ENCODE results near the gene NME3.
"Not testable (repeated sequence)": the region's sequence is repeated elsewhere in the genome, so short reads cannot be mapped to it uniquely, and the experiment has no call there.

Gene NME3

DNA sequence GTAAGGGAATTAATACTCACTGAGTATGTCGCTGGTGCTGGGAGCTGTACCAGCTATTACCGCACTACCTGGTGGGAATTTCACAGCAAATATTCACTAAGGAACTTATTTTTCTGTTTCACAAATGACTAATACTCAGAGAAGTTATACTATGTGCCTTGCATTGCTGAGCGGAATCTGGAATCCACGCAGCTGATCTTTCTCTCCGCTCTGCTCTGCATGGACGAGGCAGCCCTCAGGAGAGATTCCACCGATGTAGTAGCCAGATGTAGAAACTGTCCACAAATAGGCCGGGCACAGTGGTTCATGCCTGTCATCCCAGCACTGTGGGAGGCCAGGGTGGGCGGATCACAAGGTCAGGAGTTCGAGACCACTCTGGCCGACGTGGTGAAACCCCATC is 17.1 kb downstream of the NME3 start:
- no peak for DNase-seq (ENCODE audit: low read depth in 4 of 4, low spot score in 1 of 4)

- no peak for DNase-seq (ENCODE audit: low read depth in 4 of 4, low spot score in 1 of 4)
Observed at GRCh38 chr16:1752853-1753252, 18.5 kb downstream of the NME3 start.

GRCh38 chr16:1751946-1752345 is 19.4 kb downstream of the NME3 start:
- DNase-seq (ENCODE audit: low read depth in 4 of 4, low spot score in 1 of 4): no peak

GRCh38 chr16:1749152-1750117 is 21.9 kb downstream of the NME3 start:
- no peak for DNase-seq (ENCODE audit: low read depth in 4 of 4, low spot score in 1 of 4)

- DNase-seq (ENCODE audit: low read depth in 4 of 4, low spot score in 1 of 4): no peak
Observed at GRCh38 chr16:1747934-1748333, 23.4 kb downstream of the NME3 start.

- DNase-seq (ENCODE audit: low read depth in 4 of 4, low spot score in 1 of 4): no peak
Observed at GRCh38 chr16:1746693-1747195, 24.6 kb downstream of the NME3 start.

GRCh38 chr16:1745900-1746692 is 25.2 kb downstream of the NME3 start:
- DNase-seq (ENCODE audit: low read depth in 4 of 4, low spot score in 1 of 4): no peak

DNA sequence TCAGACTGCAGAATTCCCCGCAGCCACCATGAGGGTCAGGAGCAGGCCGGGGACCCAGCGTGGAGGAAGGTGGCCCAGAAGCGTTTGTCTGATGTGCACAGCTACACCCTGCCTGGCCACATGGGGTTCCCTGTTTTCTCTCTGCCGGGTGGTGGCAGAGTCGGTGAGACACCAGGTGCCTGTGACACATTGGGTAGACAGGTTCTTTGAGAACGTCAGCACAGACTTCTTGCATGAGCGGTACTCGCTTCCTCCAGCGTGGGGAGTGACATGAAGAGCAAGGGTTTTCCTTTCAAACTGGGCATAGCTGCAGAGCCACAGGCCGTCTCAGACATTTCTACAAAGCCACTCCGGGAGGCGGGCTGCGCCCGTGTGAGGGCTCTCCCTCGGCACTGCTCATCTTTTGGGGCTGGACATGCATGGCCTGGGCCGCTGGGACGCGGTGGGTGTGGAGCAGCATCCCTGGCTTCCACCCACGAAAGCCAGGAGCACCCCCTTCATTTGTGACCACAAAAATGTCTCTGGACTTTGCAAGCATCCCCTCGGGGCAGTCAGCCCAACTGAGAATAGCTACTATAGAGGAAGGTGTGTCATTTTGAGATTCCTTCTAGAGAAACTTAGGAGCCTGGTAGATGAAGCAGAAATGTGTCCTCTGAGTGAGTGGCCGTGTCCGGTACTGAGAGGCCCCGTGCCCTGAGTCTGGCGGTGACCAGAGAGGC is 26.0 kb downstream of the NME3 start:
- DNase-seq (ENCODE audit: low read depth in 4 of 4, low spot score in 1 of 4): no peak

DNA sequence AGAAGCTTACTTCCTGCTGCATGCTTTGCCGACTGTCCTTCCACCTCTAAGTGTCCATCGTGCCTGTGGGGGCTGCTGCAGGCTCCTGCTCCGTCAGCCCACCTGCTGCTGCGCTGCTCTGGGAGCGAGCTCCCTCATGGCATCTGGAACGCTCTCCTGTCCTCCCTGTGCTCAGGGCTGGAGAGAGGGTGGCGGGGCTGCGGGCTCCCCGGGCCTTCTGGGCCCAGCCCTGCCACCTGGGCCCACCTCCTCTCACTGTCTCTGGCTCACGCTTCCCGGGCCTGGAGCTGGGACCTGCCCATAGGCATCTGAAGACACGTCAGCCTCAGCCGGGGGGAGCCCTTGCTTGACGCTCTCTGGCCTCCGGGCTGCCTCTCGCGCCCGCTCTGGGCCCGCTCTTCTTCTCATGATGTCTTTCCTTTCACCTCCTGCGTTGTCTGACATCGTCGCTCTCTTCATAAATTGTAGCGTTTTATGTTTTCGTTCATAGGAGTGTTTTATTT is 27.0 kb downstream of the NME3 start:
- no peak for DNase-seq (ENCODE audit: low read depth in 4 of 4, low spot score in 1 of 4)

DNA sequence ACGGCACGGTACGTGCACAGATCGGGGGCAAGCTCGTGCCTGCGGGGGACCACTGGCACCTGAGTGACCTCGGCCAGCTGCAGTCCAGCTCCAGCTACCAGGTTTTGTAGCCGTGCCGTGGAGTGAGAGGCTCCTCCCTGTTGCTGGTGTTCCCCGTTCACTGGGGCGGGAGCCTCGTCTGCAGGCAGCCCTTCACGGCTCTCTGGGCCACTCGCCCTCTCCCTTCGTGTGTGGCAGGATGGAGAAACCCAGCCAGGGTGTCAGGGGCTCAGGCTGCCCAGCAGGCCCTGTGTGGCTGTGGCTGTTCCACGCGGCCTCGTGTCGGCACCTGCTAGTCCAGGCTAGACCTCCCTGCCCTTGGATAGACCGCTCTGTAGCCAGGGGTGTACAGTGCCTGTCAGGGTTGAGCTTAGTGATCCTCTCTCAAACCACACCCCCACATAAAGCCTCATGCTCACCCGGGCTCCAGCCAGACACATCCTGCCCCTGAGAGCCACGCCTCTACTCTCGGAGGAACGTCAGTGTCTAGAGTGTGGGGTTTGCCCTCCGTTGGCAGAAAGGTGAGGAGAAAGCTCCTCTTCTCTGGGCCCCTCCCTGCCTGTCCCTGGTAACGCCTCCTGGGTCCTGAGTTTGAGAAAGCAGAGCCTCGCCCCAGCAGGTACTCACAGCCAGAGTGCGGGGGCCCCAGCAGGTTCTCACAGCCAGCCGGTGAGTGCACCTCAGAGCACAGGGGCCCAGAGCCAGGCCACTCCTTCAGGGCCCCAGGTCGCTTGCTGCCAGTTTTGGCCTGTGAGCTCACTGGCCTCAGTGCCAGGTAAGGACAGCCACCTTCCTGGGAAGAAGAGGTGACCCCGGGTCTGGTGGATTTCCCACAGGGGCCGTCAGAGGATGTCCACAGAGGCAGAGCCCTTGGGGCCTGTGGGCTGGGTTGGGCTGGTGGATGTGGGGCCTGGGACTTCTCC is 27.7 kb downstream of the NME3 start:
- no peak for DNase-seq (ENCODE audit: low read depth in 4 of 4, low spot score in 1 of 4)

DNA sequence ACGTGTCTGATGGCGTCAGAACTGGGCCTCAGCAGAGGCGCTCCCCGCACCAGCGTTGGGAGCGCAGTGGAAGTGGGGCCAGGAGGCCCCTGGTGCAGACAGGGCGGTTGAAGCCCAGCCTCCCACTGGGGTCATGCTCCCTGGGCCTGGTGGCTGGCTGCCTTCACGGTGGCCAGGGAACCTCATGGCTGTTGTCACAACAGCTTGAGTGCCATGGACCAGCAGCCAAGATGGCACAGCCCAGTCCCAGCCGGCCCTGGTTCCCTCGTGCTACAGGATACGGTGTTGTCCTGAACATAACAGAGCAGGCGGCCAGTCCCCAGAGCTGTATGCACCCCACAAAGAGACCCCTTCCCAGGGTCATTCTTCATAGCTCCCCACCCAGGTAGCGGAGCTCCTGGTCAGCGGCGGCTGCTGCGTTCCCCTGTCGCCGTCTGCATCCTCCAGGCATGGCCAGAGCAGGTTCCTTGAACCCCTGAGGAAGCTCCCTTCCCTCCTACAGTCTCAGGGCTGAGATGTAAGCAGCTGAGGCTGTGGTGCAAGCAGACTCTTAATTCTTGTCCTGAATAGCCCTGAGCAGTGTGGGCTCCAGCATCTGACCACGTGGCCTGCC is 29.7 kb downstream of the NME3 start:
- DNase-seq (ENCODE audit: low read depth in 4 of 4, low spot score in 1 of 4): no peak

DNA sequence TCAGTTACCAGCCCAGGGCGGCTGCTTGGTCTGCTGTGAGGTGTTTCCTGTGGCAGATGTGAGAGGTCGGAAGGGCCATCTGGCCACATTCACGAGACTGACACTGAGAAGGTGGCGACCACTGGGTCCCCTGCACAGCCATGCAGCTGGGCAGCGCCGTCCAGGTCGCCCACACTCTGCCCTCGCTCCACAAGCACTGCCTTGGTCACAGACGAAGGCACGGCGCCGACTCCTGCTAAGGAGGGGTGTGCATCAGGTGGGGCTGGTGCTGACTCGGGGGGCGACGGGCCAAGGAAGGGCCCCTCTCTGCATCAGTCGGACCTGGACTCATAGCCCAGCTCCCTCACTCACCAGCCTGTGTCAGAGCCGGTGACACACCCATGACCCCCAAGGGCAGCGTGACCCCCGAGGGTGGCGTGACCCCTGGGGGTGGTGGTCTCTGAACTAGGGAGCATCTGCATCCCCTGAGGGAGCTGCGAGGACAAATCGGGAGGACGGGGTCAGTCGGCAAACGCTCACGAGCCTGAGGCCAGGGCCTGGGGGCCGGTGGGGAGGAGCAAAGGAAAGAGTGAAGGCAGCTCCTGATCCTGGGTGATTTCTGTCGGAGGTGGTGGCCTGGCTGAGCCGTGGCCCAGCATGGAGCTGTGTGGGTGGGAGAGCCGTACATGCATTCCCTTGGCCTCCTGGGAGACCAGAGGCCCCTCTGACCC is 30.4 kb downstream of the NME3 start:
- no peak for DNase-seq (ENCODE audit: low read depth in 4 of 4, low spot score in 1 of 4)

DNA sequence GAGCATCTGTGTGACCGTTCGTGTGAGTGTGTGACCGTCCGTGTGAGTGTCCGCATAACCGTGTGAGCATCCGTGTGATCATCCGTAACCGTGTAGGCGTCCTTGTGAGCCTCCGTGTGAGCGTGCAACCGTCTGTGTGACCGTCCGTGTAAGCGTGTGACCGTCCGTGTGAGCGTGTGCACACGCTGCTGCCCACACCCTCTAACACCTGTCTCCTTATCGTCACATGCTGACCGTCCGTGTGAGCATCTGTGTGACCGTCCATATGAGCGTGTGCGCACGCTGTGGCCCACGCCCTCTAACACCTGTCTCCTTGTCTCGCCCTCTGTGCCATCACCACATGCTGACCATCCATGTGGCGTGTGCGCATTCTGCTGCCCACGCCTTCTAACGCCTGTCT is 31.1 kb downstream of the NME3 start:
- DNase-seq (ENCODE audit: low read depth in 4 of 4, low spot score in 1 of 4): no peak

- DNase-seq (ENCODE audit: low read depth in 4 of 4, low spot score in 1 of 4): no peak
Observed at GRCh38 chr16:1734816-1735215, 36.5 kb downstream of the NME3 start.

- no peak for DNase-seq (ENCODE audit: low read depth in 4 of 4, low spot score in 1 of 4)
Observed at GRCh38 chr16:1734123-1734522, 37.2 kb downstream of the NME3 start.

DNA sequence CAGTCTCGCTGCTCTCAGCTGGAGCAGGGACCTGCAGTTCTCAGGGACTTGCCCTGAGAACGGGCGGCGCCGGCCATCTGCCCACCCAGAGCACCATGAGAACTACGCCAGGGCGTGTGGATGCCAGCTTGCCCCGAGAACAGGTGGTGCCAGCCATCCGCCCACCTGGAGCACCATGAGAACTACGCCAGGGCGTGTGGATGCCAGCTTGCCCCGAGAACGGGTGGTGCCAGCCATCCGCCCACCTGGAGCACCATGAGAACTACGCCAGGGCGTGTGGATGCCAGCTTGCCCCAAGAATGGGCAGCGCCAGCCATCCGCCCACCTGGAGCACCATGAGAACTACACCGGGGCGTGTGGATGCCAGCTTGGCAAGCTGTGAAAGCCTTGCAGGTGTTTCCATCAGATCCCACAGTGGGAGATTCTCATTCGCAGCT is 38.8 kb downstream of the NME3 start:
- DNase-seq (ENCODE audit: low read depth in 4 of 4, low spot score in 1 of 4): not testable (repeated sequence)

GRCh38 chr16:1732071-1732470 is 39.3 kb downstream of the NME3 start:
- no peak for DNase-seq (ENCODE audit: low read depth in 4 of 4, low spot score in 1 of 4)

GRCh38 chr16:1731603-1732002 is 39.7 kb downstream of the NME3 start:
- DNase-seq (ENCODE audit: low read depth in 4 of 4, low spot score in 1 of 4): no peak

DNA sequence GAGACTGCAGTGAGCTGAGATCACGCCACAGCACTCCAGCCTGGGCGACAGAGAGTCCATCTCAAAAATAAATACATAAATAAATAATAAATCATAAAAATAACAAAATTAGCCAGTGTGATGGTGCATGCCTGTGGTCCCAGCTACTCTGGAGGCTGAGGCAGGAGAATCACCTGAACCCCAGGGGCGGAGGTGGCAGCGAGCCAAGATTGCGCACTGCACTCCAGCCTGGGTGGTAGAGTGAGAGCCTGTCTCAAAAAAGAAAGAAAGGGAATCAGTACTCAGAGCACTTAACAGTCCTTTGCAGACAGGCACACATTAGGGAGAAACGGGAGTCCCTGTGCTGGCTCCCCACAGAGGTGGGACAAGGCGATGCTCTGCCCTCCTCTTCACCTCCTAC is 40.3 kb downstream of the NME3 start:
- DNase-seq (ENCODE audit: low read depth in 4 of 4, low spot score in 1 of 4): no peak
